Measurements from ENCODE around the gene PLXNA4.

Gene PLXNA4

DNA sequence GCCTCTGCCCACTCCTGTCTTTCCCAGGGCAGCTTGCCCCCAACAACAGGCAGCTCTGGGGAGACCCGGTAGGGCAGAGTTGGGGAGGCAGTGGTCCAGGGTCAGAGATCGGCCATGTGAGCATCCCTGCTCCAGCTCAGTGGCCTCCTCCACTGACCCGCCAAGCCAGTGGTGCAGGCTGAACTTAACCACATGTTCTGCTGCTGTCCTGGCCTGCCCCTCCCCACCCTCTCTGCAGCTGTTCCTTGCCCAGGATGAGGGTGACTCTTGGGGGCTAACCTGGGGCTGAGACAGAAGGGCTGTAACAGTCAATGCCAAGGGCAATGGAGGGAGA is 349.3 kb downstream of the PLXNA4 start:
- DNase-seq, result no peak

DNA sequence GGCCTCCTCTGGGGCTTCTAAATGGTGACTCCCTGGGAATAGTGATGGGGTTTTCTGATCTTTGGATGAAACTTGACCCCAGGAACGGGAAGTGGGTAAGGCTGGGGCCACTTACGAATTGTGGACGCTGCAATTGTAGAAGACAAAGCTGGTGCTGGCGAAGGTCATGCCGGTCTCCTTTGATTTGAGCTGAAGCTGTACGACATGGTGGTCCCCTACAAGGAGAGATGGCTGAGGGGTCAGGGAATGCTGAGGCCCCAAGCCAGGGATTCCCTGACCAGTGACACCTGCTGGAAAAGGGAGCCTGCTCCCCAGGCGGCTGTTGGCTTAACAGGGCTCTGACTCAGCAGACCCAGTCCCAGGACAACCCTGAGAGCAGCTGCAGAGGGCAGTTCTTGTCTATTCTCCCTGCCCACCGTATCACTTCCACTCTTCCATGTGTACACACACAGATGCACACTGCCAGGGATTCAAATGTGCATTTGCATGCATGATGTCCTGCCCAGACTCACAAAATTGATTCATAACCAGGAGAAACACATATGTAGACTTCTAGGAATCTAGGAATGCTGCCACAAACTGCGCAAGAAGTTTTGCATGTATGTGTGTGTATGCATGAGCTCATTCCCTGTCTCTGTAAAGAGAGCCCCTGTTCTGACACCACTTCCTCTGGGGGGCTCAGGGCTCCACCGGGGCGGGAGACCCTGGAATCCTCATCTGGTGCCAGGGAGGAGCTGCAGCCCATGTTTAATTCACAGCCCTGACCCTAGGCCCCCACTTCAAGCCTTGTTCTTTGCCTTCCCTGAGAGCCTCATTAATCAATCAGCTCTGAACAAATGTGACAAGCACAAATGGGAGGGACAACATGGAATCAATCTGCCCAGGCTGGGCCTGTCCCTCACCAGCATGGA is 350.0 kb downstream of the PLXNA4 start:
- DNase-seq, result no peak

DNA sequence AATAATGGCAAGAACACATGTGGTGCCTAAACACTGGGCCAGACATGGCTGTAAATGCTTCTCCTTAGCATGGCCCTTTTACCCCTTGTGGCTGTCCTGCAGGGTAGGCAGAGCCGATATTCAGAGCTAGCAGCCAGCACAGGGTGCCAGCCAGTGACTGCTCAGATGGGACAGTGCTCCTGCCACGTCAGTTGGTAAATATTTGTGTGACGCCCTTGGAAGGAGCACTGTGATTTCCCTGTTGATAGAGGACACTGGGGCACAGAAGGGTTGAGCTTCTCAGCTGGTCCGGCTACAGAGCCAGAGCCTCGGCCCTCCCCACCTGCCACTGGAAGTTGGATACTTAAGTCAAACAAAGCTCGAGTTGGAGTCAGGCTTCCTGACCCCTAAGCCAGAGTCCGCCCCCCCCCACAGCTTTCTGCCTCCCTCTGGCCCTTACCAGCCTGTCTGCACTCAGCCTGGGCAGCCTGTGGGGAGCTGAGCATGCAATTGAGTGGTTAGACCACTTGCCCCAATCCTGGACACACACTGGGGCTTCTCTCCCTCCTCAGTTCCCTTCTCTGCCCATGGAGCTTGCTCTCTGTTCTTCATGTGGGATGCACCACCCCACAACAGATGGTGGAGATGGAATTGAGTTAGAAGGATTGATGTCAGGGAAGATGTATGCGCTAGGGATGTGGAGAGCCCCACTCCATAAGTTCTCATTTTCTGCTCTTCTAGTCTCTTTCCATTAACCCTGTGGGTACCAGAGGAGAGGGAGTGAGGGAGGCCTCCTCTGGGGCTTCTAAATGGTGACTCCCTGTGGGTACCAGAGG is 350.8 kb downstream of the PLXNA4 start:
- no peak for DNase-seq

- DNase-seq, result no peak
These were observed 354.9 kb downstream of the PLXNA4 start for GRCh38 chr7:132221356-132221755.

GRCh38 chr7:132220060-132220459 is 356.2 kb downstream of the PLXNA4 start:
- DNase-seq, result no peak

DNA sequence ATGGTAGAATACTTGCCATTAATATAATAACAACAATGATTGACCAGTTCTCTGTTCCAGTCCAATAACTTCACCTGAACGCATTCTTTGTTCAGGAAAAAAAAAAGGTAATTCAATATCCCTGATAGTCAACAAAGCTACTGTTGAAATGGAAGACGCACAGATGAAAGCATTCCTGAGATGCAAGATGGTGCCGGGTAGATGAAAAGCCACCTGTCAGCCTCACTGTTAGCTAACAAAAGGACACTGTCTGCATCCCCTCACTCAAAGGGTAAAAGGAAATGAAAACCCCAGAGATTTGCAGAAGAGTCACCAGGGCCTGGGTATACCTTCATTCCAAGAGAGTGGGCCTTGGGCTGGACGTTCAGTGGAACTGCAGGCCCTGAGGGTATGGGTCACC is 357.4 kb downstream of the PLXNA4 start:
- no peak for DNase-seq

DNA sequence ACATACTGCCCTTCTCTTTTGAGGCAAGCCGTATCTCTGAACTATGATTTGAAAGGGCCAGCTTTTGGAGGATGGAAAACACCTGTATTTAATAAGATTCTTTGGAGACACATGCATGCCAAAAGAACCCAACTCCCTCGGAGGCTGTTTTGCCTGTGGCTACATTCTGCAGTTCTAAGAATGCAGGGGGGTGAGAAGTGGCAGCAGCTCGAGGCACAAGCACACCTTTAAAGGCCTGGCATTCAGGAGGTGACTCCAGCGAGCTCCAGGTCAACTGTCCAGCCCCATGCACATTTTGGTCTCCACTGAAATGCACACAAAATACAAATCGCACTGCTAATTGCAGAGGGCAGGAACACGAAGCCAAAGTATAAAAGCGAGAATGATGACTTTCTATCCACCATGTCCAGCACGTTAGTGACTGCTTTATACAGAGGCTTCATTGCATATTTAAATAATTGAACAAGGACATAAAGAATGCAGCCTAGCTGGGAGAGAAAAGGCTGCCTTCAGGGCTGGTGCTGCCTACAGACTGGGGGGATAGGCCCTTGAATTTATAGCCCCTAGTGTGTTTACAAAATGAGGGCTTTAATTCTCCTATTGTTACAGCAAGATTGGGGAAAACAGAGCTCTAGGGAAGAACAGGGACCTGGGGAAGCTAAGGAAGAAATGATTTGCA is 359.3 kb downstream of the PLXNA4 start:
- DNase-seq, result no peak

DNA sequence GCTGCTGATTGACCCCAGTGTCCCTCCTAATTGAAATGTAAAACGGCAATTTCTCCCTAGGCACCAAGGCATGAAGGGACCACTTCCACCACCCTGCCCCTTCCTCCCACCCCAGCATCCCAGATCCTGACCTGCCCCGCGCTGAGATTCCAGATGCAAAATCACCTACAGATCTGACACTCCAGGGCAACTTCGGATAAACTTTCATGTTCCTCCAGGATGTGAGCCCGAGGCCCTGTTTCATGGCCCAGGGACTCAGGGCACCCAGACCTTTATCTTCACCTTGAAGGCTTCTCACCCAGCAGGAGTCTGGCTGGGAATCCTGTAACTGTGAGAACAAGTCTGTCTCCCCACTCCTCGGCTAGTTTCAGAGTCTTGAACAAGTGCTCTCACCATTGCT is 361.8 kb downstream of the PLXNA4 start:
- DNase-seq, result no peak

- no peak for DNase-seq
These were observed 362.7 kb downstream of the PLXNA4 start for GRCh38 chr7:132213583-132213982.

- DNase-seq, result no peak
These were observed 364.3 kb downstream of the PLXNA4 start for GRCh38 chr7:132211971-132212370.

DNA sequence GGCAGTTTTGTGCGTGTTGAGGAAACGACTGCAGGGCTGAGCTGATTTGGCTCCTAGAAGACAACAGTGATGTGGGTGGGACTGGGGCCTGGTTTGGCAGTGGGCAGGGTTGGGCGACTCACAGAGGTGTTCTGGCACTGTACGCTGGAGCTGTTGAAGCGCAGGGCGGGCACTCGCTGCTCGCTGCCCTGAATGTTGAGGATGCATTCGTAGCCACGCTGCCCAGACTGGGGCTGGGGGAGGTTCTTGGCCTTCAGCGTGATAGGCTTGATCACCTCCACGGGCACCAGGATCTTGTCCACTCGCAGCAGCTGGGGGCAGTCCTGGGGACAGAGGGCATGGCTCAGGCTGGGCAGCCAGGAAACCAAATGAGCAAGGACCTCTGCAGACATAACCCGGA is 365.4 kb downstream of the PLXNA4 start:
- no peak for DNase-seq

DNA sequence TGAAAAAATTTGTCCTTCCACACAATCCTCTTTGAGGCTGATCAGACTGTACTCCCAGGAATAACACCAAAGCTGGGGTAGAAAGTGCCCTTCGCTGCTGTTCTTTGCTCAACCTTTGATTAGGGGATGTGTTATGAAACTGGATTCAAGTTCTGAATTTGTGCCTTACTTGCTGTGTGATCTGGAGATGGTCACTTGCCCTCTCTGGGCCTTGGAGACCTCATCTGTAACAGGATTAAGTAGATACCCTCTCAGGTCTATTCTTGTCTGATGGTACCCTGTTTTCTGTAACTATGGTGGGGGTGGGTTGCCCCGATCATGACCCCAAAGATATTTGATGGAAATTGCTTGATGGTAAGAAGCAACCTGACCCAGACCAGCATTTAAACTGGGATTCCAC is 368.5 kb downstream of the PLXNA4 start:
- no peak for DNase-seq

DNA sequence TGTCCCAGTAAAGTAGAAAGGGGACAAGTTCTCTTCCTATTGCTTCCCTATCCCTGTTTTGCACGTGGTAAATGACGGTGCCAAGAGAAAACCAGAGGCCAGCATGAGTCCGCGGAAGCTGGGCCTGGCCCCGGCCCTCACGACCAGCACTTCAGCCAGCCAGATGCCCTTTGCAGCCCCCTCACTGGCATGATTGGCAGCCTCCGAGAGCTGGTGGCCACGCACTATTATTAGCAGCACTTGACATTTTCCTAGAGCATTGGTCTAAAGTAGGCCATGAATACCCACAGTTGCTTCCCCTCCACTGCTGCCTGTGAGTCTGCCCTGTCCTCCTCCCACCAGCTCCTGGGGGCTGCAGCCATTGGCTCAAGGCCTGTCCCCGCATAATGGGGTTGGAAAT is 369.1 kb downstream of the PLXNA4 start:
- no peak for DNase-seq

DNA sequence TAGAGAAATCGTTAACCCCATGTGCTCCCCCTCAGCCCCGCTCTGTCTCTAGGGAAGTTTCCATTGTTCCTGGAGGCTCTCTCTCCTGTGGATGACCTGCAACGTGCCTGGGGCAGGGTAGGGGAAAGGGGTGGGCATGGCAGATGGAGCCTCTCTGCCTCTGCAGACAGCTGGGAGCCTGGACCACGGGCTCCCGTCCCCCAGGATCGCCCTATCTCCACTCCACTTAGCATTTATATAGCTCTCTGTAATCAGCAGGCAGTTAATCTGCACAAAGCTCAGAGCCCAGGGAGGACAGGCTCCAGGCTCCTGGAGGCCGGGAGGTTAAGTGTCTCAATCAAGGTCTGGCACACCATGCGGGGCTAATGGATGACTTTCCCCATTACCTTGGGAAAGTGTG is 369.7 kb downstream of the PLXNA4 start:
- DNase-seq, result no peak

- no peak for DNase-seq
These were observed 370.8 kb downstream of the PLXNA4 start for GRCh38 chr7:132205509-132205908.

DNA sequence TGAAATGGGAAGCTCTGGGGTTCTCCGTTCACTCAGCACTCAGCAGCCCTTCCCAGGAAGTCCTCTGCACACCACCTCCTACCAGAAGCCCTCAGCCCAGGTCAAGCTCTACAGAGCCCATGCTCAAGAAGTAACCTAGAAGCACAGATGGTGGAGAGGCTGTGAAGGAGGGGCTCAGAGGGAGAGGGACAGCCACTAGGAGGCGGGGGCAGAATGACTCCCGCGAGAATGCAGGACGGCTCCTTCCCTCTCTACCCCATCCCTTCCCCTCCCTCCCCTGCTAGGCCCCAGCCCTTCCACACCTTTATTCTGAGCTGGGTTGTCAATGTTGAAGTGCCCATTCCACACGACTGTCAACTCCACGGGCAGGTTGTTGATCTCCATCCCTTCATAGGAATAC is 373.2 kb downstream of the PLXNA4 start:
- no peak for DNase-seq

- no peak for DNase-seq
These were observed 373.7 kb downstream of the PLXNA4 start for GRCh38 chr7:132202541-132202940.

- no peak for DNase-seq
These were observed 376.1 kb downstream of the PLXNA4 start for GRCh38 chr7:132200141-132200540.

GRCh38 chr7:132199626-132200025 is 376.6 kb downstream of the PLXNA4 start:
- DNase-seq, result no peak

DNA sequence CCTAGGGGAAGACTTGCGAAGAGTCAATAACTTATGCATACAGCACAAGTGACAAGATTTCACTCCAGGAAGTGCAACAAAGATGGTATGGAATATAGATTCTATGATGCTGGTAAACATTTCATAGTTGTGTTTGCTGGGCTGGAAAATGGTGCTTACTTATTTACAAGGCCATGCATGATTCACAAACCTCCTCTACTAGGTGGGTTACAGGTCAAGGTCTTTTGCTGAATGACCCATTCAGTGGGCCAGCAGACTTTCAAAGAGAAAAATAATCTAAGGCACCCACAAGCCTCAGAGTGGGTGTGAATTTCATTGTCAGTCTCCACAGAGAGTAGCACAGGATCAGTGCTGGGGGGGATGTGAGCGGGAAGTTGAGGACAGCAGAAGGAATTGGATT is 378.5 kb downstream of the PLXNA4 start:
- DNase-seq, result no peak

GRCh38 chr7:132193898-132194297 is 382.4 kb downstream of the PLXNA4 start:
- DNase-seq, result no peak

DNA sequence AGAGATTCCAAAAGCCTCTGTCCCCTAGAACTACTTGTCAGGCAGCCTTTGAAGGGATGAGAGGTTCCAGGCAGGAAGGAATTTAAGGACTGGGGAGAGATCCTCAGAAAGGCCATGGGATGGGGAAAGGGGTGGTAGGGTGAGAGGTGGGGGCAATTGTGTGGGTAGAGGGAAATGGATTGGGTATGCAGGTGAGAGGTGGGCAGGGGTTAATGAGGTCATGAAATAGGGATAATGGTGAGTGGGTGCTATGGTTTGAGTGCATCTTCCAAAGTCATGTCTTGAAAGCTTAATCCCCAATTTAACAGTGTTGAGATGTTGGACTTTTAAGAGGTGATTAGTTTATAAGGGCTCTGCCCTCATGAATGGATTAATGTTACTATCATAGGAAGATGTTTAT is 383.5 kb downstream of the PLXNA4 start:
- no peak for DNase-seq

GRCh38 chr7:132191418-132191817 is 384.9 kb downstream of the PLXNA4 start:
- DNase-seq, result no peak

DNA sequence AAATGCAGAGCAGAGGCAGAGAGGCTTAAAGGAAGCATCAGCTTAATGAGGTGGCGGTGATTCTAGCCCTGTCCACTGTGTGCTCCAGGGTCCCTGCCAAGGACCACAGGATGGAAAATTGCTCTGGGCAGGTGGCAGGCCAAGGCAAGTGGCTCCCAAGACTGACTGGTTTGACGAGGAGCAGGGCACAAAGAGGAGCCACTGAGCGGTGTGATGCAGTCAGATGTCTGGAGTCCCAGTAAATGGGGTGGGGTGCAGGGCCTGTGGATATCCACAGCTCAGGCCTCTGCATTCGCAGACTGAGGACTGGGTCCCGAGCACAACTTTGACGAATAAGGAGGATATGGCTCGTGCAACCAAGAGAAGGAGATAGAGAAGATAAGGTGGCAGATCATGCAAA is 385.6 kb downstream of the PLXNA4 start:
- no peak for DNase-seq
